Loucy (cell line): ENCODE data around the gene TRAPPC5.

Source experiments
- CTCF ChIP-seq: fragments of 200-600 bp; sonication (generic); conservative IDR thresholded peaks from 2 replicates; pipeline ENCODE4 v1.5.1; 2014; ENCODE audit warnings: mild to moderate bottlenecking, antibody characterized with exemption, low read length
- EZH2phosphoT487 ChIP-seq: fragments of 200-600 bp; IDR thresholded peaks from 2 replicates; pipeline ENCODE4 v1.6.1; 2018; ENCODE audit warnings: antibody characterized with exemption, mild to moderate bottlenecking, moderate library complexity, borderline replicate concordance

GRCh38 chr19:7640803-7641202, 39.8 kb upstream of the TRAPPC5 start:
- TF ChIP-seq CTCF: no peak
- TF ChIP-seq EZH2phosphoT487: no peak
